Cardiac ventricle fibroblast (primary cell): ENCODE data around the gene SLC25A51. TPM values are rescaled to one million over a fixed set of nuclear protein-coding genes. Genes with fewer than 3 reads are reported as not detected.

ENCODE experiments used
- total RNA-seq: library from RNA; depleted of rRNA; stranded (reverse); fragments of >200 nt; gene quantifications from 2 replicates; pipeline ENCODE4 v1.2.3, GENCODE V29; 2015

Gene SLC25A51, protein sequence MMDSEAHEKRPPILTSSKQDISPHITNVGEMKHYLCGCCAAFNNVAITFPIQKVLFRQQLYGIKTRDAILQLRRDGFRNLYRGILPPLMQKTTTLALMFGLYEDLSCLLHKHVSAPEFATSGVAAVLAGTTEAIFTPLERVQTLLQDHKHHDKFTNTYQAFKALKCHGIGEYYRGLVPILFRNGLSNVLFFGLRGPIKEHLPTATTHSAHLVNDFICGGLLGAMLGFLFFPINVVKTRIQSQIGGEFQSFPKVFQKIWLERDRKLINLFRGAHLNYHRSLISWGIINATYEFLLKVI
- total RNA-seq: 25.5 and 30.8 TPM in 2 replicates

GRCh38 chr9:37903647-37904444, at the start of gene SLC25A51:
TSS of gene SLC25A51 (minus strand) at chr9:37904127. CDS start at chr9:37888550, 15,577 bp downstream.

Other genes starting within 250 kb of the SLC25A51 start
- 2.9 and 5.3 TPM in 2 replicates for gene TRMT10B, start 150.3 kb downstream of the SLC25A51 start, total RNA-seq
- gene EXOSC3, start 119.1 kb downstream of the SLC25A51 start, total RNA-seq: 20.8 and 35.0 TPM in 2 replicates
- 14.6 and 34.6 TPM in 2 replicates for gene DCAF10, start 103.3 kb downstream of the SLC25A51 start, total RNA-seq
- gene SHB, start 165.1 kb upstream of the SLC25A51 start, total RNA-seq: 8.2 and 9.1 TPM in 2 replicates